ENCODE results near the gene SRXN1.

DNA sequence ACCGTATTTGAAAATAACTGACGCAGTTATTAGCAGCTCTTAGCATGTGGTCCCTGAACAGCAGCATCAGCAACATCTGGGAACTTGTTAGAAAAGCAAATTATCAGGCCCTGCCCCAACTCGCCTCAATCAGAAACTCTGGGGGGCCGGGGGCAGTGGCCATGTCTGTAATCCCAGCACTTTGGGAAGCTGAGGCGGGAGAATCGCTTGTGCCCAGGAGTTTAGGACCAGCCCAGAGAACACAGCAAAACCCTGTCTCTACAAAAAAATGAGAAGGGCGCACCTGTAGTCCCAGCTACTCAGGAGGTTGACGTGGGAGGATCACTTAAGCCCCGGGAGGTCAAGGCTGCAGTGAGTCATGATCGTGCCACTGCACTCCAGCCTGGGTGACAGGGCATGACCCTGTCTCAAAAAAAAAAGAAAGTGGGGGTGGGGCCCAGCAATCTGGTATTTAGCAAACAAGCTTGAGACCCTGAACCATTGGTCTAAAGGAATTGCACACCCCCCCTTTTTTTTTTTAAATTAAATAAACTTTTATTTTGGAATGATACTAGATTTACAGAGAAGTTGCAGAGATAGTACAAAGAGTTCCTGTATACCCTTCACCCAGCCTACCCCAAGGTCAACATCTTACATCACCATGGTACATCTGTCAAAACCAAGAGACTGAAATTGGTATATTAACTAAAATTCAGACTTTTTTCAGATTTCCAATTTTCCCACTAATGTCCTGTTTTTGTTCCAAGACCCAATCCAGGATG lies 6.7 kb downstream of the SRXN1 start:
- TF ChIP-seq SMARCB1 (IDR thresholded peaks at IDR 0.05; ENCODE audit: insufficient read length, low read depth) = no peak
- no peak for TF ChIP-seq CTCF (IDR thresholded peaks at IDR 0.05 in 2 of 3, conservative IDR thresholded peaks at IDR 0.05 in 1 of 3; ENCODE audit: insufficient read depth in 2 of 3, low read depth in 1 of 3, low read length in 3 of 3)
- no peak for TF ChIP-seq MBD2 (IDR thresholded peaks at IDR 0.05; ENCODE audit: borderline replicate concordance, low read depth)
- no peak for TF ChIP-seq TGIF2 (CRISPR knock-in tag; IDR thresholded peaks at IDR 0.05)
- TF ChIP-seq SMARCA4 (IDR thresholded peaks at IDR 0.05) = no peak
- TF ChIP-seq BHLHE40 (IDR thresholded peaks at IDR 0.05; ENCODE audit: low read length) = no peak; the same call in 1 of the 2 replicates
- TF ChIP-seq, protein P1, sequence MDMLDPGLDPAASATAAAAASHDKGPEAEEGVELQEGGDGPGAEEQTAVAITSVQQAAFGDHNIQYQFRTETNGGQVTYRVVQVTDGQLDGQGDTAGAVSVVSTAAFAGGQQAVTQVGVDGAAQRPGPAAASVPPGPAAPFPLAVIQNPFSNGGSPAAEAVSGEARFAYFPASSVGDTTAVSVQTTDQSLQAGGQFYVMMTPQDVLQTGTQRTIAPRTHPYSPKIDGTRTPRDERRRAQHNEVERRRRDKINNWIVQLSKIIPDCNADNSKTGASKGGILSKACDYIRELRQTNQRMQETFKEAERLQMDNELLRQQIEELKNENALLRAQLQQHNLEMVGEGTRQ (CRISPR knock-in tag; IDR thresholded peaks at IDR 0.05) = no peak

All from K562 (cell line).